ENCODE measurements around the gene UBXN6.

UBXN6 gene

GRCh38 chr19:4403005-4403761 is 54.4 kb downstream of the UBXN6 start:
- Histone ChIP-seq H3K4me1 (ENCODE audit: control insufficient read depth in 1 of 2, insufficient read depth in 2 of 2, low read length in 2 of 2) (peaks cover 20 to 27% of the 10 kb centered on the region in 2 donors), H3K9me3 (ENCODE audit: control insufficient read depth in 1 of 2, low read length in 2 of 2) (no peaks in the 10 kb centered on the region)

GRCh38 chr19:4402171-4403004 is 55.2 kb downstream of the UBXN6 start, which contains the start of gene CHAF1A:
CHAF1A (plus strand) TSS chr19:4402640; CDS start chr19:4402763, 123 bp downstream.
- Histone ChIP-seq H3K27me3 (ENCODE audit: control insufficient read depth in 1 of 2, insufficient read depth in 2 of 2, low read length in 2 of 2) (no peaks in the 10 kb centered on the region), H3K9ac (ENCODE audit: low read depth in 1 of 2, low read length in 2 of 2) (peak within 1 kb of the TSS; percentile 80 to 87), H3K4me3 (ENCODE audit: low read depth in 1 of 2, low read length in 2 of 2) (peak within 1 kb of the TSS; percentile 80 to 85), H3K9me3 (ENCODE audit: control insufficient read depth in 1 of 2, low read length in 2 of 2) (no peaks in the 10 kb centered on the region), H3K27ac (ENCODE audit: low read depth, low read length) (peak within 1 kb of the TSS; percentile 76), H3K4me1 (ENCODE audit: control insufficient read depth in 1 of 2, insufficient read depth in 2 of 2, low read length in 2 of 2) (peaks cover 22 to 29% of the 10 kb centered on the region in 2 donors), H3K36me3 (ENCODE audit: control insufficient read depth in 1 of 2, insufficient read depth in 2 of 2, low read length in 2 of 2) (no peaks in the 10 kb centered on the region)

More at GRCh38 chr19:4403005-4403761, 54.4 kb downstream of the UBXN6 start:
- H3K36me3 ChIP-seq (ENCODE audit: control insufficient read depth in 1 of 2, insufficient read depth in 2 of 2, low read length in 2 of 2) = no peaks in the 10 kb centered on the region
- H3K9ac ChIP-seq (ENCODE audit: low read depth in 1 of 2, low read length in 2 of 2) = peak overlapping the region; percentile 77 to 87
- H3K27ac ChIP-seq (ENCODE audit: low read depth, low read length) = no peak overlapping the region
- H3K27me3 ChIP-seq (ENCODE audit: control insufficient read depth in 1 of 2, insufficient read depth in 2 of 2, low read length in 2 of 2) = no peaks in the 10 kb centered on the region
- peak overlapping the region; percentile 80 to 85 for H3K4me3 ChIP-seq (ENCODE audit: low read depth in 1 of 2, low read length in 2 of 2)

- H3K4me3 ChIP-seq (ENCODE audit: low read depth in 1 of 2, low read length in 2 of 2) = peak overlapping the region; percentile 66 to 85
- H3K4me1 ChIP-seq (ENCODE audit: control insufficient read depth in 1 of 2, insufficient read depth in 2 of 2, low read length in 2 of 2) = peaks cover 28 to 34% of the 10 kb centered on the region in 2 donors
Observed at GRCh38 chr19:4401769-4402170, 55.8 kb downstream of the UBXN6 start.

GRCh38 chr19:4400135-4400936 is 57.3 kb downstream of the UBXN6 start, which contains the start of gene SH3GL1:
SH3GL1 (minus strand) TSS chr19:4400547; CDS start chr19:4400368, 179 bp downstream.
- Histone ChIP-seq H3K4me3 (ENCODE audit: low read depth in 1 of 2, low read length in 2 of 2) (peak within 1 kb of the TSS; percentile 94 to 95), H3K9ac (ENCODE audit: low read depth in 1 of 2, low read length in 2 of 2) (peak within 1 kb of the TSS; percentile 87 to 91), H3K27ac (ENCODE audit: low read depth, low read length) (peak within 1 kb of the TSS; percentile 84), H3K36me3 (ENCODE audit: control insufficient read depth in 1 of 2, insufficient read depth in 2 of 2, low read length in 2 of 2) (peaks cover 4 to 7% of the 10 kb centered on the region in 2 donors), H3K4me1 (ENCODE audit: control insufficient read depth in 1 of 2, insufficient read depth in 2 of 2, low read length in 2 of 2) (peaks cover 31 to 34% of the 10 kb centered on the region in 2 donors), H3K27me3 (ENCODE audit: control insufficient read depth in 1 of 2, insufficient read depth in 2 of 2, low read length in 2 of 2) (no peaks in the 10 kb centered on the region), H3K9me3 (ENCODE audit: control insufficient read depth in 1 of 2, low read length in 2 of 2) (no peaks in the 10 kb centered on the region)

More at GRCh38 chr19:4401769-4402170, 55.8 kb downstream of the UBXN6 start:
- Histone ChIP-seq H3K36me3 (ENCODE audit: control insufficient read depth in 1 of 2, insufficient read depth in 2 of 2, low read length in 2 of 2) (peaks cover under 1 to 4% of the 10 kb centered on the region in 2 donors), H3K27ac (ENCODE audit: low read depth, low read length) (peak overlapping the region; percentile 76), H3K9ac (ENCODE audit: low read depth in 1 of 2, low read length in 2 of 2) (peak overlapping the region; percentile 80 to 82), H3K9me3 (ENCODE audit: control insufficient read depth in 1 of 2, low read length in 2 of 2) (no peaks in the 10 kb centered on the region), H3K27me3 (ENCODE audit: control insufficient read depth in 1 of 2, insufficient read depth in 2 of 2, low read length in 2 of 2) (no peaks in the 10 kb centered on the region)

- Histone ChIP-seq H3K27ac (ENCODE audit: low read depth, low read length) (peak overlapping the region; percentile 84), H3K9me3 (ENCODE audit: control insufficient read depth in 1 of 2, low read length in 2 of 2) (no peaks in the 10 kb centered on the region), H3K36me3 (ENCODE audit: control insufficient read depth in 1 of 2, insufficient read depth in 2 of 2, low read length in 2 of 2) (peaks cover 9 to 10% of the 10 kb centered on the region in 2 donors), H3K9ac (ENCODE audit: low read depth in 1 of 2, low read length in 2 of 2) (peak overlapping the region; percentile 87 to 91), H3K4me3 (ENCODE audit: low read depth in 1 of 2, low read length in 2 of 2) (peak overlapping the region; percentile 94 to 95), H3K4me1 (ENCODE audit: control insufficient read depth in 1 of 2, insufficient read depth in 2 of 2, low read length in 2 of 2) (peaks cover 32 to 34% of the 10 kb centered on the region in 2 donors), H3K27me3 (ENCODE audit: control insufficient read depth in 1 of 2, insufficient read depth in 2 of 2, low read length in 2 of 2) (no peaks in the 10 kb centered on the region)
Observed at GRCh38 chr19:4399812-4400134, 57.8 kb downstream of the UBXN6 start.

GRCh38 chr19:4396949-4397783 is 60.4 kb downstream of the UBXN6 start:
- no peak overlapping the region for H3K27ac ChIP-seq (ENCODE audit: low read depth, low read length)

More at GRCh38 chr19:4396949-4397783, 60.4 kb downstream of the UBXN6 start:
- Histone ChIP-seq H3K4me1 (ENCODE audit: control insufficient read depth in 1 of 2, insufficient read depth in 2 of 2, low read length in 2 of 2) (peaks cover 35 to 37% of the 10 kb centered on the region in 2 donors), H3K9me3 (ENCODE audit: control insufficient read depth in 1 of 2, low read length in 2 of 2) (no peaks in the 10 kb centered on the region), H3K36me3 (ENCODE audit: control insufficient read depth in 1 of 2, insufficient read depth in 2 of 2, low read length in 2 of 2) (peaks cover 13 to 17% of the 10 kb centered on the region in 2 donors), H3K27me3 (ENCODE audit: control insufficient read depth in 1 of 2, insufficient read depth in 2 of 2, low read length in 2 of 2) (no peaks in the 10 kb centered on the region), H3K4me3 (ENCODE audit: low read depth in 1 of 2, low read length in 2 of 2) (no peak overlapping the region), H3K9ac (ENCODE audit: low read depth in 1 of 2, low read length in 2 of 2) (no peak overlapping the region)

Measured in duodenal mucosa (tissue), 2 donors.